HCT116 (cell line): ENCODE results near the gene VWA3B.

Experiments used
- CEBPB ChIP-seq: IDR thresholded peaks from 2 replicates; pipeline ENCODE4 v1.6.1; 2012; ENCODE audit warnings: low read depth
- CTCF ChIP-seq, 3 experiments: fragments of 200-600 bp in 1 of 3; sonication (generic) in 1 of 3; IDR thresholded peaks in 2 of 3; conservative IDR thresholded peaks in 1 of 3; 2 replicates each; pipeline ENCODE4 v1.5.1; 2012 to 2017; ENCODE audit warnings: low read depth in 2 of 3, low read length in 2 of 3, antibody characterized with exemption in 1 of 3, borderline replicate concordance in 1 of 3, control low read depth in 1 of 3, mild to moderate bottlenecking in 1 of 3, mixed read lengths in 1 of 3, mixed run types in 1 of 3, moderate library complexity in 1 of 3; ENCODE audit not compliant: insufficient read depth in 1 of 3
- EZH2 ChIP-seq: fragments of 200-600 bp; sonication (generic); IDR thresholded peaks from 2 replicates; pipeline ENCODE4 v1.6.1; 2017; ENCODE audit warnings: antibody characterized with exemption, mixed run types
- FOSL1 ChIP-seq: IDR thresholded peaks from 2 replicates; pipeline ENCODE4 v1.6.1; 2012; ENCODE audit warnings: low read depth
- POLR2A ChIP-seq: IDR thresholded peaks from 2 replicates; pipeline ENCODE4 v1.7.0; 2011; ENCODE audit warnings: borderline replicate concordance; ENCODE audit not compliant: insufficient read depth, insufficient read length; ENCODE audit errors: extremely low read depth
- TF ChIP-seq, protein P1 (sequence below): IDR thresholded peaks from 2 replicates; pipeline ENCODE4 v1.6.1; 2012; ENCODE audit warnings: low read depth

- TF ChIP-seq CTCF (IDR thresholded peaks at IDR 0.05 in 2 of 3, conservative IDR thresholded peaks at IDR 0.05 in 1 of 3; ENCODE audit: borderline replicate concordance in 1 of 3, insufficient read depth in 1 of 3, low read depth in 2 of 3, low read length in 2 of 3) (no peak), CEBPB (no peak), EZH2 (no peak), FOSL1 (no peak), POLR2A (no peak)
- TF ChIP-seq, protein P1, sequence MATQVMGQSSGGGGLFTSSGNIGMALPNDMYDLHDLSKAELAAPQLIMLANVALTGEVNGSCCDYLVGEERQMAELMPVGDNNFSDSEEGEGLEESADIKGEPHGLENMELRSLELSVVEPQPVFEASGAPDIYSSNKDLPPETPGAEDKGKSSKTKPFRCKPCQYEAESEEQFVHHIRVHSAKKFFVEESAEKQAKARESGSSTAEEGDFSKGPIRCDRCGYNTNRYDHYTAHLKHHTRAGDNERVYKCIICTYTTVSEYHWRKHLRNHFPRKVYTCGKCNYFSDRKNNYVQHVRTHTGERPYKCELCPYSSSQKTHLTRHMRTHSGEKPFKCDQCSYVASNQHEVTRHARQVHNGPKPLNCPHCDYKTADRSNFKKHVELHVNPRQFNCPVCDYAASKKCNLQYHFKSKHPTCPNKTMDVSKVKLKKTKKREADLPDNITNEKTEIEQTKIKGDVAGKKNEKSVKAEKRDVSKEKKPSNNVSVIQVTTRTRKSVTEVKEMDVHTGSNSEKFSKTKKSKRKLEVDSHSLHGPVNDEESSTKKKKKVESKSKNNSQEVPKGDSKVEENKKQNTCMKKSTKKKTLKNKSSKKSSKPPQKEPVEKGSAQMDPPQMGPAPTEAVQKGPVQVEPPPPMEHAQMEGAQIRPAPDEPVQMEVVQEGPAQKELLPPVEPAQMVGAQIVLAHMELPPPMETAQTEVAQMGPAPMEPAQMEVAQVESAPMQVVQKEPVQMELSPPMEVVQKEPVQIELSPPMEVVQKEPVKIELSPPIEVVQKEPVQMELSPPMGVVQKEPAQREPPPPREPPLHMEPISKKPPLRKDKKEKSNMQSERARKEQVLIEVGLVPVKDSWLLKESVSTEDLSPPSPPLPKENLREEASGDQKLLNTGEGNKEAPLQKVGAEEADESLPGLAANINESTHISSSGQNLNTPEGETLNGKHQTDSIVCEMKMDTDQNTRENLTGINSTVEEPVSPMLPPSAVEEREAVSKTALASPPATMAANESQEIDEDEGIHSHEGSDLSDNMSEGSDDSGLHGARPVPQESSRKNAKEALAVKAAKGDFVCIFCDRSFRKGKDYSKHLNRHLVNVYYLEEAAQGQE: no peak
Observed at GRCh38 chr2:98314251-98314650, 227.3 kb downstream of the VWA3B start.
